ENCODE data around the gene ETF1. TPM values are rescaled to one million over a fixed set of nuclear protein-coding genes. Genes with fewer than 3 reads are reported as not detected.

The ETF1 gene
- total RNA-seq, 1 donor, result 160 TPM

- TF ChIP-seq CTCF (IDR thresholded peaks at IDR 0.05; ENCODE audit: insufficient read depth, low read depth, low read length), result no peak
- H3K4me3 ChIP-seq (ENCODE audit: low read depth, low read length), result no peak overlapping the region
- no peak for DNase-seq (ENCODE audit: low read depth)
Measured at GRCh38 chr5:138580001-138580400, 37.0 kb upstream of the ETF1 start.

- no peak for TF ChIP-seq CTCF (IDR thresholded peaks at IDR 0.05; ENCODE audit: insufficient read depth, low read depth, low read length)
- DNase-seq (ENCODE audit: low read depth), result no peak
- H3K4me3 ChIP-seq (ENCODE audit: low read depth, low read length), result no peak overlapping the region
Measured at GRCh38 chr5:138579517-138579863, 36.5 kb upstream of the ETF1 start.

DNA sequence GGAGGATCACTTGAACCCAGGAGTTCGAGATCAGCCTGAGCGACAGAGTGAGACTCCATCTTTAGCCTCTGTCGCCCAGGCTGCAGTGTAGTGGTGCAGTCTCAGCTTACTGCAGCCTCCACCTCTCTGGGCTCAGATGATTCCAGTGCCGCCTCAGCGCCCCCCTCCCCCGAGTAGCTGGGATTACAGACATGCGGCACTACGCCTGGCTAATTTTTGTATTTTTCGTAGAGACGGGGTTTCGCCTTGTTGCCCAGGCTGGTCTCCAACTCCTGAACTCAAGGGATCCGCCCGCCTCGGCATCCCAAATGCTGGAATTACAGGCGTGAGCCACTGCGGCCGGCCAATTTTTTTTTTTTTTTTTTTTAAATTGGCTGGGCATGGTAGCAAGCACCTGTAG, 34.4 kb upstream of the ETF1 start:
- DNase-seq (ENCODE audit: low read depth), result no peak
- no peak overlapping the region for H3K4me3 ChIP-seq (ENCODE audit: low read depth, low read length)
- no peak for TF ChIP-seq CTCF (IDR thresholded peaks at IDR 0.05; ENCODE audit: insufficient read depth, low read depth, low read length)

- no peak for TF ChIP-seq CTCF (IDR thresholded peaks at IDR 0.05; ENCODE audit: insufficient read depth, low read depth, low read length)
- peak within 1 kb of the TSS; percentile 99 for H3K4me3 ChIP-seq (ENCODE audit: low read depth, low read length)
- DNase-seq (ENCODE audit: low read depth), result peak; percentile 100
Measured at GRCh38 chr5:138575194-138576015, 32.4 kb upstream of the ETF1 start, which contains the start of gene HSPA9. TSS of gene HSPA9 (minus strand) at chr5:138575401. CDS start at chr5:138575318, 83 bp downstream.

GRCh38 chr5:138574744-138575193, 31.7 kb upstream of the ETF1 start:
- TF ChIP-seq CTCF (IDR thresholded peaks at IDR 0.05; ENCODE audit: insufficient read depth, low read depth, low read length), result no peak
- H3K4me3 ChIP-seq (ENCODE audit: low read depth, low read length), result peak overlapping the region; percentile 99
- DNase-seq (ENCODE audit: low read depth), result no peak

- peak; percentile 13 for DNase-seq (ENCODE audit: low read depth)
- TF ChIP-seq CTCF (IDR thresholded peaks at IDR 0.05; ENCODE audit: insufficient read depth, low read depth, low read length), result no peak
Measured at GRCh38 chr5:138573949-138574670, 31.1 kb upstream of the ETF1 start.

More at GRCh38 chr5:138573949-138574670, 31.1 kb upstream of the ETF1 start:
- H3K4me3 ChIP-seq (ENCODE audit: low read depth, low read length), result peak overlapping the region; percentile 99

All from fibroblast of villous mesenchyme (primary cell).